ENCODE results near the gene SUPT3H.

The SUPT3H gene

GRCh38 chr6:44957156-44957555 is 420.6 kb downstream of the SUPT3H start:
- DNase-seq (ENCODE audit: low read depth, low spot score) = no peak
- Histone ChIP-seq H3K4me1 (ENCODE audit: insufficient read depth, insufficient read length) (no peaks in the 10 kb centered on the region), H3K9me3 (ENCODE audit: insufficient read depth, low read length) (no peaks in the 10 kb centered on the region), H3K9ac (ENCODE audit: insufficient read length, low read depth) (no peak overlapping the region), H3K36me3 (ENCODE audit: insufficient read depth, insufficient read length, low read length) (no peaks in the 10 kb centered on the region), H3K4me3 (ENCODE audit: insufficient read length, low read depth) (no peak overlapping the region), H3K27me3 (ENCODE audit: insufficient read depth, insufficient read length) (no peaks in the 10 kb centered on the region)
- no peak for TF ChIP-seq SUZ12 (IDR thresholded peaks at IDR 0.05; ENCODE audit: extremely low read depth, insufficient read depth, insufficient read length)

- Histone ChIP-seq H3K36me3 (ENCODE audit: insufficient read depth, insufficient read length, low read length) (no peaks in the 10 kb centered on the region), H3K27me3 (ENCODE audit: insufficient read depth, insufficient read length) (no peaks in the 10 kb centered on the region), H3K9me3 (ENCODE audit: insufficient read depth, low read length) (no peaks in the 10 kb centered on the region), H3K9ac (ENCODE audit: insufficient read length, low read depth) (no peak overlapping the region), H3K4me3 (ENCODE audit: insufficient read length, low read depth) (no peak overlapping the region), H3K4me1 (ENCODE audit: insufficient read depth, insufficient read length) (no peaks in the 10 kb centered on the region)
- no peak for DNase-seq (ENCODE audit: low read depth, low spot score)
- TF ChIP-seq SUZ12 (IDR thresholded peaks at IDR 0.05; ENCODE audit: extremely low read depth, insufficient read depth, insufficient read length) = no peak
Observed at GRCh38 chr6:44956396-44956795, 421.3 kb downstream of the SUPT3H start.

- Histone ChIP-seq H3K4me3 (ENCODE audit: insufficient read length, low read depth) (no peak overlapping the region), H3K27me3 (ENCODE audit: insufficient read depth, insufficient read length) (no peaks in the 10 kb centered on the region), H3K36me3 (ENCODE audit: insufficient read depth, insufficient read length, low read length) (no peaks in the 10 kb centered on the region), H3K9ac (ENCODE audit: insufficient read length, low read depth) (no peak overlapping the region), H3K9me3 (ENCODE audit: insufficient read depth, low read length) (peaks cover under 1% of the 10 kb centered on the region; the same call in 1 of the 2 replicates), H3K4me1 (ENCODE audit: insufficient read depth, insufficient read length) (no peaks in the 10 kb centered on the region)
- no peak for TF ChIP-seq SUZ12 (IDR thresholded peaks at IDR 0.05; ENCODE audit: extremely low read depth, insufficient read depth, insufficient read length)
- no peak for TF ChIP-seq YY1 (IDR thresholded peaks at IDR 0.05; ENCODE audit: insufficient read depth, insufficient read length)
- no peak for TF ChIP-seq ZNF274 (IDR thresholded peaks at IDR 0.05; ENCODE audit: low read depth, low read length)
- DNase-seq (ENCODE audit: low read depth, low spot score) = no peak
Observed at GRCh38 chr6:44955145-44955544, 422.6 kb downstream of the SUPT3H start.

- DNase-seq (ENCODE audit: low read depth, low spot score) = no peak
- peaks cover 9% of the 10 kb centered on the region; the same call in 1 of the 2 replicates for H3K9me3 ChIP-seq (ENCODE audit: insufficient read depth, low read length)
- no peak overlapping the region for H3K9ac ChIP-seq (ENCODE audit: insufficient read length, low read depth)
- H3K36me3 ChIP-seq (ENCODE audit: insufficient read depth, insufficient read length, low read length) = no peaks in the 10 kb centered on the region
- no peak overlapping the region for H3K4me3 ChIP-seq (ENCODE audit: insufficient read length, low read depth)
- TF ChIP-seq SUZ12 (IDR thresholded peaks at IDR 0.05; ENCODE audit: extremely low read depth, insufficient read depth, insufficient read length) = no peak
- TF ChIP-seq YY1 (IDR thresholded peaks at IDR 0.05; ENCODE audit: insufficient read depth, insufficient read length) = no peak
- TF ChIP-seq ZNF274 (IDR thresholded peaks at IDR 0.05; ENCODE audit: low read depth, low read length) = no peak
- H3K4me1 ChIP-seq (ENCODE audit: insufficient read depth, insufficient read length) = no peaks in the 10 kb centered on the region
- H3K27me3 ChIP-seq (ENCODE audit: insufficient read depth, insufficient read length) = no peaks in the 10 kb centered on the region
Observed at GRCh38 chr6:44954281-44954680, 423.5 kb downstream of the SUPT3H start.

GRCh38 chr6:44951253-44951747 is 426.4 kb downstream of the SUPT3H start:
- no peak overlapping the region for H3K9ac ChIP-seq (ENCODE audit: insufficient read length, low read depth)
- DNase-seq (ENCODE audit: low read depth, low spot score) = no peak
- H3K4me1 ChIP-seq (ENCODE audit: insufficient read depth, insufficient read length) = no peaks in the 10 kb centered on the region
- H3K9me3 ChIP-seq (ENCODE audit: insufficient read depth, low read length) = peaks cover 11% of the 10 kb centered on the region; the same call in 1 of the 2 replicates
- no peak for TF ChIP-seq ZNF274 (IDR thresholded peaks at IDR 0.05; ENCODE audit: low read depth, low read length)
- no peak for TF ChIP-seq YY1 (IDR thresholded peaks at IDR 0.05; ENCODE audit: insufficient read depth, insufficient read length)
- H3K36me3 ChIP-seq (ENCODE audit: insufficient read depth, insufficient read length, low read length) = no peaks in the 10 kb centered on the region
- no peak overlapping the region for H3K4me3 ChIP-seq (ENCODE audit: insufficient read length, low read depth)
- H3K27me3 ChIP-seq (ENCODE audit: insufficient read depth, insufficient read length) = no peaks in the 10 kb centered on the region

- no peak overlapping the region for H3K9ac ChIP-seq (ENCODE audit: insufficient read length, low read depth)
- peaks cover 19% of the 10 kb centered on the region for H3K9me3 ChIP-seq (ENCODE audit: insufficient read depth, low read length)
- no peak overlapping the region for H3K4me3 ChIP-seq (ENCODE audit: insufficient read length, low read depth)
- H3K4me1 ChIP-seq (ENCODE audit: insufficient read depth, insufficient read length) = no peaks in the 10 kb centered on the region
- TF ChIP-seq SUZ12 (IDR thresholded peaks at IDR 0.05; ENCODE audit: extremely low read depth, insufficient read depth, insufficient read length) = no peak
- H3K27me3 ChIP-seq (ENCODE audit: insufficient read depth, insufficient read length) = no peaks in the 10 kb centered on the region
- DNase-seq (ENCODE audit: low read depth, low spot score) = no peak
- H3K36me3 ChIP-seq (ENCODE audit: insufficient read depth, insufficient read length, low read length) = no peaks in the 10 kb centered on the region
Observed at GRCh38 chr6:44949596-44950201, 428.0 kb downstream of the SUPT3H start.

GRCh38 chr6:44943541-44943940 is 434.2 kb downstream of the SUPT3H start:
- H3K4me1 ChIP-seq (ENCODE audit: insufficient read depth, insufficient read length) = no peaks in the 10 kb centered on the region
- peaks cover 15% of the 10 kb centered on the region; the same call in 1 of the 2 replicates for H3K9me3 ChIP-seq (ENCODE audit: insufficient read depth, low read length)
- H3K4me3 ChIP-seq (ENCODE audit: insufficient read length, low read depth) = no peak overlapping the region
- H3K27me3 ChIP-seq (ENCODE audit: insufficient read depth, insufficient read length) = no peaks in the 10 kb centered on the region
- no peak for TF ChIP-seq SUZ12 (IDR thresholded peaks at IDR 0.05; ENCODE audit: extremely low read depth, insufficient read depth, insufficient read length)
- no peak for TF ChIP-seq ZNF274 (IDR thresholded peaks at IDR 0.05; ENCODE audit: low read depth, low read length)
- TF ChIP-seq YY1 (IDR thresholded peaks at IDR 0.05; ENCODE audit: insufficient read depth, insufficient read length) = no peak
- H3K36me3 ChIP-seq (ENCODE audit: insufficient read depth, insufficient read length, low read length) = no peaks in the 10 kb centered on the region
- no peak for DNase-seq (ENCODE audit: low read depth, low spot score)
- H3K9ac ChIP-seq (ENCODE audit: insufficient read length, low read depth) = no peak overlapping the region

- H3K9ac ChIP-seq (ENCODE audit: insufficient read length, low read depth) = no peak overlapping the region
- no peak overlapping the region for H3K4me3 ChIP-seq (ENCODE audit: insufficient read length, low read depth)
- H3K27me3 ChIP-seq (ENCODE audit: insufficient read depth, insufficient read length) = no peaks in the 10 kb centered on the region
- H3K4me1 ChIP-seq (ENCODE audit: insufficient read depth, insufficient read length) = no peaks in the 10 kb centered on the region
- H3K9me3 ChIP-seq (ENCODE audit: insufficient read depth, low read length) = peaks cover 15% of the 10 kb centered on the region; the same call in 1 of the 2 replicates
- DNase-seq (ENCODE audit: low read depth, low spot score) = no peak
- no peaks in the 10 kb centered on the region for H3K36me3 ChIP-seq (ENCODE audit: insufficient read depth, insufficient read length, low read length)
- TF ChIP-seq YY1 (IDR thresholded peaks at IDR 0.05; ENCODE audit: insufficient read depth, insufficient read length) = no peak
- TF ChIP-seq SUZ12 (IDR thresholded peaks at IDR 0.05; ENCODE audit: extremely low read depth, insufficient read depth, insufficient read length) = no peak
- TF ChIP-seq ZNF274 (IDR thresholded peaks at IDR 0.05; ENCODE audit: low read depth, low read length) = no peak
Observed at GRCh38 chr6:44942798-44943197, 434.9 kb downstream of the SUPT3H start.
